ENCODE results near the gene S100Z. TPM values are rescaled to one million over a fixed set of nuclear protein-coding genes. Genes with fewer than 3 reads are reported as not detected.

The S100Z gene
- total RNA-seq, 1 donor from 2014 or later, result 0.80 TPM

DNA sequence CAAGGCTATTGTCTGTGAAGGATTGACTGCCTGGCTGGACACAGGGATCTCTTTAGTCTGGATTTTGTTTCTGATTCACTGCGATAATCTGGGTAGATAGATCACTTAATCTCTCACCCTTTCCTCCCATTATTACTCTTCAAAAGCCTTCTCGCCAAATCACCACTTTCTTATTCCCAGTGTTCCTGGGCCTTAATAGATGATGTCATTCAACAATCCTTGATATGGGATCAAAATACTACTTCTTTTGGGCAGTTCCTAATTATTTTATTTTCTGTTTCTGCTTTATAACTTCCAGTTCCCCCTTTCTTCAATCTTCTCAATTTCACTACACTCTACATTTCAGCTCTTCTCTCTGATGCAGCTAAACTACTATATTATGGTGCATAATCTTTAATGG, 96.3 kb downstream of the S100Z start:
- H3K27me3 Mint-ChIP-seq (ENCODE audit: low read depth), result peaks cover under 1% of the 10 kb centered on the region
- no peak for DNase-seq (ENCODE audit: low spot score in 2 of 2, unreplicated experiment in 2 of 2)
- TF ChIP-seq, protein P1, sequence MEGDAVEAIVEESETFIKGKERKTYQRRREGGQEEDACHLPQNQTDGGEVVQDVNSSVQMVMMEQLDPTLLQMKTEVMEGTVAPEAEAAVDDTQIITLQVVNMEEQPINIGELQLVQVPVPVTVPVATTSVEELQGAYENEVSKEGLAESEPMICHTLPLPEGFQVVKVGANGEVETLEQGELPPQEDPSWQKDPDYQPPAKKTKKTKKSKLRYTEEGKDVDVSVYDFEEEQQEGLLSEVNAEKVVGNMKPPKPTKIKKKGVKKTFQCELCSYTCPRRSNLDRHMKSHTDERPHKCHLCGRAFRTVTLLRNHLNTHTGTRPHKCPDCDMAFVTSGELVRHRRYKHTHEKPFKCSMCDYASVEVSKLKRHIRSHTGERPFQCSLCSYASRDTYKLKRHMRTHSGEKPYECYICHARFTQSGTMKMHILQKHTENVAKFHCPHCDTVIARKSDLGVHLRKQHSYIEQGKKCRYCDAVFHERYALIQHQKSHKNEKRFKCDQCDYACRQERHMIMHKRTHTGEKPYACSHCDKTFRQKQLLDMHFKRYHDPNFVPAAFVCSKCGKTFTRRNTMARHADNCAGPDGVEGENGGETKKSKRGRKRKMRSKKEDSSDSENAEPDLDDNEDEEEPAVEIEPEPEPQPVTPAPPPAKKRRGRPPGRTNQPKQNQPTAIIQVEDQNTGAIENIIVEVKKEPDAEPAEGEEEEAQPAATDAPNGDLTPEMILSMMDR (IDR thresholded peaks at IDR 0.05; ENCODE audit: unreplicated experiment), result no peak
- no peak overlapping the region for H3K27ac Mint-ChIP-seq
- peaks cover 8% of the 10 kb centered on the region for H3K9me3 Mint-ChIP-seq
- H3K36me3 Mint-ChIP-seq, result no peaks in the 10 kb centered on the region
- H3K4me3 Mint-ChIP-seq, result no peak overlapping the region
- H3K4me1 Mint-ChIP-seq, result peaks cover 24% of the 10 kb centered on the region

DNA sequence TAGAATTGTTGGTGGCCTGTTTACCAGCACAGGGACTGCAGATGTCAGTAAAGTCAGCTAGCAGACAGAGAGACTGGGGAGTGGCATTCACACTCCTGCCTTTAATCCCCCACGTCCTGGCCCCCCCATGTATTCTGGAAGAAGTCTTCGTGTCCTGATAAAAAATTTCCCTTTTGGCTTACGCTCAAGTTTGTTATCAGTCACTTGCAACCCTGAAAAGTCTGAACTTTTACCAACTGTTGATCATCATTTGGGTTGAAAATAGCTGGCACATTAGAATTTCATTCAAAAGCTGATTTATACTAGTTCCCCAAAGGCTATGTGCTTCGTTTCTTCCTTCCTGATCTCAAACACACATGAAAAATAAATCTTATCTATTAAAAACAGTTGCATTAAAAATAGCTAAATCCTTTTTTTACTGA, 97.3 kb downstream of the S100Z start:
- H3K9me3 Mint-ChIP-seq, result peaks cover 5% of the 10 kb centered on the region
- no peak overlapping the region for H3K4me3 Mint-ChIP-seq
- TF ChIP-seq, protein P1 (IDR thresholded peaks at IDR 0.05; ENCODE audit: unreplicated experiment), result no peak
- H3K4me1 Mint-ChIP-seq, result peaks cover 24% of the 10 kb centered on the region
- no peak for DNase-seq (ENCODE audit: low spot score in 2 of 2, unreplicated experiment in 2 of 2)
- no peak overlapping the region for H3K27ac Mint-ChIP-seq
- no peaks in the 10 kb centered on the region for H3K36me3 Mint-ChIP-seq
- peaks cover 8% of the 10 kb centered on the region for H3K27me3 Mint-ChIP-seq (ENCODE audit: low read depth)

DNA sequence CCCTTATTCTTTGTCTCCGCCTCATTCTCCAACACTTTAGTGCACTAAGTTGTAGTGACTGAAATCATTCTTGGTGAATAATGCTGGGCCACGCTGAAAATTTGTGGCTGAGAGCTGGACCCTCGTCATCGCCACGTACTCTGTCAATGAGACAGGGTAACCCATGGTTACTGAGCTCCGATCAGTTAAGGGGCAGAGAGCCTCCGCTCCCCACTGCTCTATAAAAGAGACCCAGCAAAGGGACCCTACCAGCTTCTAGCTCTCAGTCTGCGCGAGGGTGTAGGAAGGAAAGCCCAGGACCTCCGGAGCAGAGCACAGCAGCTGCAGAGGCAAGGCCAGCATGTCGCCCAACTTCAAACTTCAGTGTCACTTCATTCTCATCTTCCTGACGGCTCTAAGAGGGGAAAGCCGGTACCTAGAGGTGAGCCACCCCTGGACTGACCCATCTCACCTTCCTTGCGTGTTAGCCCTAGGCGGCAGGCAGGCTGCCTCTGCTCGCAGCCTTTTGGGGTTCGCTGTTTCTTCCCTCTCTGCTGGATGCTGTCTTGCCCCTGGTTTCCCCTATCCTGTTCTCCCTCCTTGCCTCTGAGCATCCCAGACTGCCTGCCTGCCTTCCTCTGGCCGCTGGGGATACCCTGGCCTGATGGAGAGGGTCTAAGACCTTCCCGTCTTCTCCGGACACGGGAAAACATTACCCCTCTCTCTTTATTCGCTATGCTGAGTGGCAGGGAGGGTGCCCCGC, 103.2 kb downstream of the S100Z start, which contains the start of gene CRHBP:
Gene CRHBP (plus strand): TSS at position 251 of the 742 bp plus-strand sequence. CDS start 90 bp downstream, at position 341.
- Mint-ChIP-seq H3K4me1 (peaks cover 6% of the 10 kb centered on the region), H3K4me3 (peak within 1 kb of the TSS; percentile 68), H3K27ac (no peak within 1 kb of the TSS), H3K27me3 (ENCODE audit: low read depth) (peaks cover 44% of the 10 kb centered on the region), H3K36me3 (no peaks in the 10 kb centered on the region), H3K9me3 (no peaks in the 10 kb centered on the region)
- TF ChIP-seq, protein P1 (IDR thresholded peaks at IDR 0.05; ENCODE audit: unreplicated experiment), result no peak
- no peak for DNase-seq (ENCODE audit: low spot score in 2 of 2, unreplicated experiment in 2 of 2)

DNA sequence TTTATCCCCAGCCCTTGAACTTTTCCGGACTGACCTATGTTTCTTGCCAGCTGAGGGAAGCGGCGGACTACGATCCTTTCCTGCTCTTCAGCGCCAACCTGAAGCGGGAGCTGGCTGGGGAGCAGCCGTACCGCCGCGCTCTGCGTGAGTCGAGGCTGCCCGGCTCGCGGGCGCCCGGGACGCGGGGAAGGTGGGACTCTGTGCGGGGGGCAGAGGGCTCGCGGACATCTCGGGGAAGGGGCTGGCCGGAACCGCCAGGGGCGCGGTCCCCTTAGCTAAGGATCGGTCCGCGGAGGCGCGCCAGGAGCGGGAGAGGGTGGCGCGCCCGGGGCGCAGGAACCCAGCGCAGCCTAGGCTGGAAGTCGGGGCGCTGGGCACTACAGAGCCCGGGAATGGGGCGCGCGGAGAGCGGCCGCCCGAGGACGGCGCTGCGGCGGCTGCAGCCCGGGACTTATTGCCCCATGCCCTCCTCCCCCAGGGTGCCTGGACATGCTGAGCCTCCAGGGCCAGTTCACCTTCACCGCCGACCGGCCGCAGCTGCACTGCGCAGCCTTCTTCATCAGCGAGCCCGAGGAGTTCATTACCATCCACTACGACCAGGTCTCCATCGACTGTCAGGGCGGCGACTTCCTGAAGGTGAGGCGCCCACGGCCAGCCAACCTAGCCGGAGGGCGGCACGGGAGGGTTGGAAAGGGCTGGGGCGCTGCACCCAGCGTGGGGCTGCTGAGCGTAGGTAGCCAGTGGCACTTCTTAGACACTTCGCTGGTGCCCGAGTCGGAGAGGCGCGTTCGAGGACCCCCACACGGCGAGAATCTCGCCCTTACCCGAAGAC, 104.0 kb downstream of the S100Z start:
- DNase-seq (ENCODE audit: low spot score in 2 of 2, unreplicated experiment in 2 of 2), result peak; percentile 21 to 47
- Mint-ChIP-seq H3K9me3 (no peaks in the 10 kb centered on the region), H3K4me1 (peaks cover 12% of the 10 kb centered on the region), H3K27me3 (ENCODE audit: low read depth) (peaks cover 44% of the 10 kb centered on the region), H3K36me3 (no peaks in the 10 kb centered on the region), H3K4me3 (peak overlapping the region; percentile 68), H3K27ac (no peak overlapping the region)
- TF ChIP-seq, protein P1 (IDR thresholded peaks at IDR 0.05; ENCODE audit: unreplicated experiment), result no peak

DNA sequence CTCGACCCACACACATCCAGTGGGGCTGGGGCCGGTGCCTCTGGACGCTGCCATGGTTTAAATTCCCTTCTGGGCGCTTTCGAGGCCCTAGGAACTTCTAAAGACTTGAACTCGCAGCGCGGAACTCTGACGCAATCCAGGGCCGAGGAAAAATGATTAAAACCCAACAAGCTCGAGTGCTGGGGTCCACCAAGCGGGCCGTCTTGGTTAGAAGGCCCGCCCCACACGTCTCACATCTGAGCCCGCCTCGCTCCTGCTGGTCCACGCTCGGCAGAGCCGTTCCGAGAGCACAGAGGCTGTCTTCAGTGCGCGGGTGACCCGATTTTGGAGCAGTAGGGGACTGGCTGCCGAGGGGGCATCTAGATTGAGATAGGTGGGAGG, 104.6 kb downstream of the S100Z start:
- Mint-ChIP-seq H3K9me3 (no peaks in the 10 kb centered on the region), H3K27me3 (ENCODE audit: low read depth) (peaks cover 44% of the 10 kb centered on the region), H3K4me3 (peak overlapping the region; percentile 68), H3K27ac (no peak overlapping the region), H3K4me1 (peaks cover 18% of the 10 kb centered on the region), H3K36me3 (no peaks in the 10 kb centered on the region)
- TF ChIP-seq, protein P1 (IDR thresholded peaks at IDR 0.05; ENCODE audit: unreplicated experiment), result no peak
- no peak for DNase-seq (ENCODE audit: low spot score in 2 of 2, unreplicated experiment in 2 of 2)
